Skeletal muscle satellite cell (primary cell): ENCODE results near the gene DENND11. TPM values are rescaled to one million over a fixed set of nuclear protein-coding genes. Genes with fewer than 3 reads are reported as not detected.

Experiments used
- H3K27me3 ChIP-seq: 2 replicates; pipeline ENCODE4 v1.7.0; 2013; ENCODE audit warnings: low read length; ENCODE audit not compliant: control insufficient read depth, insufficient read depth
- H3K36me3 ChIP-seq: 2 replicates; pipeline ENCODE4 v1.7.0; 2013; ENCODE audit warnings: mild to moderate bottlenecking, control low read depth, low read length; ENCODE audit not compliant: insufficient read depth
- H3K4me1 ChIP-seq: 2 replicates; pipeline ENCODE4 v1.7.0; 2013; ENCODE audit warnings: low read length; ENCODE audit not compliant: control insufficient read depth, insufficient read depth
- H3K4me2 ChIP-seq: 2 replicates; pipeline ENCODE4 v1.7.0; 2013; ENCODE audit warnings: mild to moderate bottlenecking, low read length
- H3K4me3 ChIP-seq: 2 replicates; pipeline ENCODE4 v1.7.0; 2013; ENCODE audit warnings: low read length
- H3K9ac ChIP-seq: 2 replicates; pipeline ENCODE4 v1.7.0; 2013; ENCODE audit warnings: mild to moderate bottlenecking, low read depth, low read length, moderate library complexity
- H3K9me3 ChIP-seq: replicated peaks from 2 replicates; pipeline ENCODE4 v1.7.0; 2013; ENCODE audit warnings: mild to moderate bottlenecking, control low read depth, low read length
- total RNA-seq: library from RNA; depleted of rRNA; stranded (reverse); fragments of >200 nt; gene quantifications from 2 replicates; pipeline ENCODE4 v1.2.3, GENCODE V29; 2012; rRNA removed

Gene DENND11, protein sequence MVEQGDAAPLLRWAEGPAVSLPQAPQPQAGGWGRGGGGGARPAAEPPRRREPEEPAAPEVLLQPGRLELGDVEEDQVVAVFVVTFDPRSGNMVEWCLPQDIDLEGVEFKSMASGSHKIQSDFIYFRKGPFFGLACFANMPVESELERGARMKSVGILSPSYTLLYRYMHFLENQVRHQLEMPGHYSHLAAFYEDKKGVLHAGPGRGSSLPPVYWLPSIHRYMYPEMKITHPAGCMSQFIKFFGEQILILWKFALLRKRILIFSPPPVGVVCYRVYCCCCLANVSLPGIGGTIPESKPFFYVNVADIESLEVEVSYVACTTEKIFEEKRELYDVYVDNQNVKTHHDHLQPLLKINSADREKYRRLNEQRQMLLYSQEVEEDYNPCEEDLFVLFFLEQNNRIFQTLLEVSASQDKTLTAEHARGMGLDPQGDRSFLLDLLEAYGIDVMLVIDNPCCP
- 3.7 and 4.8 TPM in 2 replicates for total RNA-seq

DNA sequence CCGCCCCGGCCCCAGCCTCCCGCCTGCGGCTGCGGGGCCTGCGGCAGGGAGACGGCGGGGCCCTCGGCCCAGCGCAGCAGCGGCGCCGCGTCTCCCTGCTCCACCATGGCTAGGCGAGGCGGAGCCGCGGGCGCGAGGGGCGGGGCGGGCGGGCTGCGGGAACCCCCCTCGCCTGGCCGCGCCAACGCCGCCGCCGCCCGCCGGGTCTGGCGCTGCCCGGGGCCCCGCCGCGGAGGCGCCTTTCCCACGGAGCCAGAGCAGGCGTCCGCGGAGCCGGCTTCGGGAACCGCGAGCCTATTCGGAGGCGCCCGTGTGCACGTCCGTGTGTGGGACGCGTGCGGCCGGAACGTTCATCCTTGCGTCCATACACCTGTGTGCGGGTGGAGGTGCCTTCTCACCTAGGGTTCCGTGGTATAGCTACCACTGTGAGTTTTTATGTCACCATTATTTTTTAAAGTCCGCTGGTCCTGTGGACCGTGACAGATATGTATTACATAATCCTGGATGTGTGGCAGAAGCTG is at the start of gene DENND11:
DENND11 (minus strand) TSS at position 120 of the 521 bp plus-strand sequence; CDS start at position 107, 13 bp downstream.
- H3K4me1 ChIP-seq, result peaks cover 15% of the 10 kb centered on the region
- H3K4me2 ChIP-seq, result peak within 1 kb of the TSS; percentile 87
- peak within 1 kb of the TSS; percentile 74 for H3K4me3 ChIP-seq
- no peaks in the 10 kb centered on the region for H3K9me3 ChIP-seq
- H3K9ac ChIP-seq, result peak within 1 kb of the TSS; percentile 57
- no peaks in the 10 kb centered on the region for H3K36me3 ChIP-seq
- no peaks in the 10 kb centered on the region for H3K27me3 ChIP-seq

DNA sequence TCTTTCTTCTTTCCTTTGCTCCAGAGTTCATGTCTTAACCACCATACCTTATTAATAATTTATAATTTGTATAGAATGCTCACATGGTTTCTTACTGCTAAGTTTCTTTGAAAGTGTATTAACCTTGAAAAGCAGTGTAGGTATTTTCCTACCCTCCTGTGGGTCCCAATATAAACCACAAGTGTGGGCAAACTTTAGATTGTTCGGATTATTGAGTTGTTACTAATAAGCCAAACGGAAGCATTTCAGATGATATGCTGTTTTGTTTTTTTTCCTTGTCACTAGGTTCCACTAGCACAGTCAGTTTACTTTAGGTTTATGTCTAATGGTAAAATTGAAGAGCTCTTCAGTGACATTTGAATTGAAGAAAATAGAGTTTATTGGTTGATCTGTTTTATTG is 46.4 kb upstream of the DENND11 start:
- H3K9ac ChIP-seq, result no peak overlapping the region
- no peaks in the 10 kb centered on the region for H3K27me3 ChIP-seq
- no peak overlapping the region for H3K4me3 ChIP-seq
- H3K36me3 ChIP-seq, result peaks cover 87% of the 10 kb centered on the region
- H3K4me2 ChIP-seq, result no peak overlapping the region
- peaks cover 3% of the 10 kb centered on the region for H3K9me3 ChIP-seq
- H3K4me1 ChIP-seq, result no peaks in the 10 kb centered on the region

DNA sequence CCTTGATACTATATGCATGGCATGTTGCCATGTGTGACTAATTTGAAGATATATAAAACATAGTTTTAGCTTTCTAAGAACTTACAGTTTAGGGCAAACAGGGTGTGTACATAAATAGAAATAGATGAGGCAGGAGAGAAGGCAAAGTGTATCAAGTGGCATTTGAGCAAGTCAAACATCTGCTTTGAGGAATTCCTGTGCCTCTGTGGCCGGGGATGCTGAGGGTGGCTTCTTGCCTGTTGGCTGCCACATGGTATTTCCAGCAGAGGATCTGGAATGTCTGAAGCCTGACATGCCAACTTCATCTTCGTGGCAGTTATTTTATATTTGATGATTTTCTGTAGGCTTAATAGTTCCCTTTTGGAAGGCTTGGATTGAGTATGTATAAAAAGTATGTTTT is 42.2 kb upstream of the DENND11 start:
- Histone ChIP-seq H3K4me2 (no peak overlapping the region), H3K27me3 (no peaks in the 10 kb centered on the region), H3K9ac (no peak overlapping the region), H3K36me3 (peaks cover 74% of the 10 kb centered on the region), H3K9me3 (no peaks in the 10 kb centered on the region), H3K4me1 (peaks cover 9% of the 10 kb centered on the region), H3K4me3 (no peak overlapping the region)

DNA sequence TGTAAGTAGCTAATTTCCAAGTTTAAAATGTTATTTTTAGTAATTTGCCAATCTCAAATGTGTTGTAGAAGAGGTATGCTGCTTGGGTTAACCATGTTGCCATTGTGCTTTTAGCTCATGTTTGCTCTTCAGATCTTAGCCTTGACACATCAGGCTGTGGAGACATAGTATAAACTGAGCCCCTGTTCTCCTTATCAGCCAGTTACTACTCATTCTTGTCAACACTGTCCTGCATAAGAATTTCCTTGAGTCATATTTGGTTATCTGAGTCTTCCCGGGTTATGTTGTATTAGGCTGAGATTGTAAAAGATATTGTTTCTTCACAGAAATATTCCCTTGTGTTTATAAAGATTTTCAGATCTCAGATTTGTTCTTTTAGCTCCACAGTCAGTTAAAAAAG is 40.3 kb upstream of the DENND11 start:
- H3K36me3 ChIP-seq, result peaks cover 59% of the 10 kb centered on the region
- H3K27me3 ChIP-seq, result no peaks in the 10 kb centered on the region
- no peaks in the 10 kb centered on the region for H3K9me3 ChIP-seq
- H3K4me2 ChIP-seq, result no peak overlapping the region
- H3K9ac ChIP-seq, result no peak overlapping the region
- H3K4me3 ChIP-seq, result no peak overlapping the region
- H3K4me1 ChIP-seq, result peaks cover 12% of the 10 kb centered on the region

DNA sequence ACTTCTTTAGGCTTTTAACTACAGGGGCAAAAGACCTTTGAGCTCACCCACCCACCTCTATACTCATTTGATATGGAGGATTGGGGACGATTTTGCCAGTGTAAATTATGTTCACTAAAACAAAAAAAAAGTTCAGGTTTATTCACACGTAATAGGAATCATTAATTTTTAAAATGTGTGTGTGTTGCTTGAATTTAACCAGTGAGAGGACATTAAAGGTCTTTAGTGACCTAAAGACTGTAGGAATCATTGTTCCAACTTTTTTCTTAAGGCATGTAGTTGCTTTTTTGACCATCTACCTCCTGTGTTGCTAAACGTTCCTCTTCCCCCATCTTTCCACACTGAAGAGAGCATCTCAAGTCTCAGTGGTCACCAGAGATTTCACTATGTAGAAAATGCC is 37.3 kb upstream of the DENND11 start:
- Histone ChIP-seq H3K4me3 (peak overlapping the region; percentile 82), H3K36me3 (peaks cover 36% of the 10 kb centered on the region), H3K9ac (peak overlapping the region; percentile 89)

DNA sequence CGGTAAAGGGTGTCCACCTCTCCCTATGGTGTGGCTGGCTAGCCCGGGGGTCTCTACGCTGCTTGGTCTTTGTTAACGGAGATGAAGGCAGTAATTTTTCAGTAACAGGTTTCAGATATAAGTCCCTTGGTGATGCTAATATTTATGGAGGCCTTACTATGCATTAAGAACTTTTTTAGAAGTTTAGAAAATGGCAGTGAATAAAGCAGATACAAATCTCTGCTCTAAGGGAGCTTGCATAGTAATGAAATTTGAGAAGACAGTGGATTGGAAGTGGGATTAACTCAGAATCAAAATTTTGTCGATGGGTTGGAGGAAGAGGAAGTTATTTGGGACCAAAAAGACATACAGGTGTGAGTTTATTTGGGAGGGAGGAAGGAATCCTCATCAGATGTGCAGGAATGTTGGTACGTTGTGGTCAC is 36.6 kb upstream of the DENND11 start:
- Histone ChIP-seq H3K4me3 (peak overlapping the region; percentile 82), H3K9me3 (no peaks in the 10 kb centered on the region), H3K9ac (peak overlapping the region; percentile 89), H3K36me3 (peaks cover 30% of the 10 kb centered on the region), H3K4me2 (peak overlapping the region; percentile 83), H3K4me1 (peaks cover 15% of the 10 kb centered on the region), H3K27me3 (no peaks in the 10 kb centered on the region)

More for the DNA sequence above, 37.3 kb upstream of the DENND11 start:
- Histone ChIP-seq H3K4me2 (peak overlapping the region; percentile 83), H3K9me3 (no peaks in the 10 kb centered on the region), H3K4me1 (peaks cover 15% of the 10 kb centered on the region), H3K27me3 (no peaks in the 10 kb centered on the region)

DNA sequence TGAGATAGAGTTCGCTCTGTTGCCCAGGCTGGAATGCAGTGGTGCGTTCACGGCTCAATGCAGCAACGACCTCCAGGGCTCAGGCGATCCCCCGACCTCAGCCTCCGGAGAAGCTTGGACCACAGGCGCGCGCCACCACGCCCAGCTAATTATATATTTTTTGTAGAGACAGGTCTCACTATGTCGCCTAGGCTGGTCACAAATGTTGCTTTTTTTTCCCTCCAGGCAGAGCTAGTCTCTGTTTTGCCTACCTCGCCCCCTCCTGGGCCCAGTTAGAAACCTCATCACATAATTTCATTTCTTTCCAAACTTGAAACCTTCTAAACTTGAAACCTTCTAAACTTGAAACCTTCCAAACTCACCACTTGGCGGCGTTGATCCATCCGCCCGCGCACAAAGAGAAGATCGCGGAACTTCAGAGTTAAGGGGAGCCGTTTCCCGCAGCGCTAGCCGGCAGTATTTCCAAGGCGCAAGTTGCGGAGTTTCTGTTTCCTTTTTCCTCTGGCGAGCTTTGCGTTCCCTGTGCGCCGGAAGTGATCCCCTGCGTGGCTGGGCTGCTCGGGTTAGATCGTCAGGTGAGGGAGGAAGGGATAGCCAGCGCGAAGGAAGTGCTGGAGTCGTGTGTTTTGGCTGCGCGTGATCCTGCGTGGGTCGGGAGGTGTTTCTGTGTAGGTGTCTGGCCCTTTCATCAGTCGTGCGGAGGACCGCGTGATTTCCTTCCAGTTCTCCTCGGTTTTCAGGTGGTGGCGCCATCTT is 36.0 kb upstream of the DENND11 start, which contains the start of gene SSBP1:
SSBP1 (plus strand) TSS at position 523 of the 756 bp plus-strand sequence. CDS start 809 bp downstream, outside the sequence.
- Histone ChIP-seq H3K4me3 (peak within 1 kb of the TSS; percentile 82), H3K27me3 (no peaks in the 10 kb centered on the region), H3K4me2 (peak within 1 kb of the TSS; percentile 83), H3K36me3 (peaks cover 24% of the 10 kb centered on the region), H3K9me3 (no peaks in the 10 kb centered on the region), H3K9ac (peak within 1 kb of the TSS; percentile 89), H3K4me1 (peaks cover 15% of the 10 kb centered on the region)

DNA sequence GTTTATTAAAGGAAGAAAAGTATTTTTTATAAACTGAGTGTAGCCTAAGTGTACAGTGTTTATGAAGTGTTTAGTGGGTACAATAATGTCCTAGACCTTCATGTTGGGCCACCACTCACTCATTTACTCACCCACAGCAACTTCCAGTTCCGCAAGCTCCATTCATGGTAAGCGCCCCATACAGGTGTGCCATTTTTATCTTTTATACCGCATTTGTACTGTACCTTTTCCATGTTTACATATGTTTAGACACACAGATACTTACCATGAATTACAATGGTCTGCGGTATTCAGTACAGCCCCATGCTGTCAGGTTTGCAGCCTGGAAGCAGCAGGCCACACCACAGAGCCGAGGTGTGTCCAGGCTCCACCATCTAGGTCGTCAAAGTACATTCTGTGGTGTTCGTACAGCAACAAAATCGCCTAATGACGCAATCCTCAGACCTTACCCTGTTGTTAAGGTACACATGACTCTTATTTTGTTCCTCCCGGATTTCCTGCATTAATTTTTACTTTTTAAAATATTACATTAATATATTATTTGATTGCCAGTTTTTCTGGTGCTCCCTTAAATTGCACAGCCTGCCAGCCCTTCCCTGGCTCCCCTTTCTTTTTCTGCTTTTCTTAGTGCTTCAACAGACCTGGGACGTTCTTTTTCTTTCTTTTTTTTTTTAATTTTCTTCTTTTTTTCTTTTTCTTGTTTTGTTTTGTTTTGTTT is 35.3 kb upstream of the DENND11 start:
- Histone ChIP-seq H3K4me3 (peak overlapping the region; percentile 72), H3K9ac (peak overlapping the region; percentile 80), H3K4me1 (peaks cover 15% of the 10 kb centered on the region), H3K27me3 (no peaks in the 10 kb centered on the region), H3K4me2 (peak overlapping the region; percentile 73), H3K36me3 (peaks cover 19% of the 10 kb centered on the region), H3K9me3 (no peaks in the 10 kb centered on the region)

DNA sequence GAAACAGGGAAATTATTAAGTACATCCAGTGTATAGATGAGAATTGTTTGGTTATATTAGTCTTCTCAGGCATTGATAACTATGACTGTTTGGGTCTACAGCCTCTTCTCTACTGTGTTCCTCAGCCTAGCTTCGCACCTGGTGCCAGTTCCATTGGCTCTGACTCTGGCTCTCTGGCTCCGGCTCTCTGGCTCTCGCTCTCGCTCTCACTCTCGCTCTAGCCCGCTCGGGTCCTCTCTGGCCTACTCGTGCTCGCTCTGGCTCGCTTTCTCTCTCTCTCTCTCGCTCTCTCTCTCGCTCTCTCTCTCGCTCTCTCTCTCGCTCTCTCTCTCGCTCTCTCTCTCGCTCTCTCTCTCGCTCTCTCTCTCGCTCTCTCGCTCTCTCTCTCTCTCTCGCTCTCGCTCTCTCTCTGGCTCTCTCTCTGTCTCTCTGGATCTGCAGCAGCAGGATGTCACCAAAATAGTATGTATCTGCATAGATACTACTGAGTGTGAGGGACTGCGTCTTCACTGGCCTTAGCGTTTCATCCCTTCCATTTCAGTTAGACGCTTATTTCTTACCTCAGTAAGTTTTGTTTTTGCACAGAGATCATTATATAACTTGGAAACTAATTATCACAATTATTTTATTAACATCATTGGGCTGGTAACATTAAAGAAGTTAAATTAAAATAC is 29.6 kb upstream of the DENND11 start:
- H3K27me3 ChIP-seq, result no peaks in the 10 kb centered on the region
- H3K4me2 ChIP-seq, result no peak overlapping the region
- no peaks in the 10 kb centered on the region for H3K9me3 ChIP-seq
- no peaks in the 10 kb centered on the region for H3K36me3 ChIP-seq
- H3K4me3 ChIP-seq, result no peak overlapping the region
- H3K9ac ChIP-seq, result no peak overlapping the region
- no peaks in the 10 kb centered on the region for H3K4me1 ChIP-seq

DNA sequence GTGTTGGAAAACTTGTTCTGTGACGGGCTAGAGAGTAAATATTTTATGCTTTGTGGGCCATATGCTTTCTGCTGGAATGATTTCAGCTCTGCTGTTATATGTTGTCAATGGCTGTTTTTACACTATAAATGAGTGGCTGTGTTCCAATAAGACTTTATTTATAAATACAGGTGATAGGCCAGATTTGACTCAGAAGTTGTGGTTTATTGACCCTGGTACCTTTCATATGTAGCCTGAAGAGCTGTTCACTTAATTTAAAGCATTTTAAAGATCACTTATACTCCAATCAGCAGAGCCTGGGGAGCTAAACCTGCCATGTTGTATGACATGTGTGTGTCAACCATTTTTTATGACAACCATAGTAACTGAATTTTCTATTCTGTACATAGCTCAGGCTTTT is 27.1 kb upstream of the DENND11 start:
- Histone ChIP-seq H3K4me2 (no peak overlapping the region), H3K4me3 (no peak overlapping the region), H3K9ac (no peak overlapping the region), H3K4me1 (no peaks in the 10 kb centered on the region), H3K27me3 (no peaks in the 10 kb centered on the region), H3K36me3 (no peaks in the 10 kb centered on the region), H3K9me3 (no peaks in the 10 kb centered on the region)
